GM19467 (cell line): ENCODE data around the gene CYLD.

ENCODE experiments used
- ATAC-seq: cut with Tn5 transposase; IDR thresholded peaks from one replicate; pipeline ENCODE4 v1.9.1; 2021; ENCODE audit warnings: mild to moderate bottlenecking, moderate library complexity; ENCODE audit not compliant: unreplicated experiment

The CYLD gene

GRCh38 chr16:50841081-50841886, 99.4 kb downstream of the CYLD start:
- no peak for ATAC-seq

DNA sequence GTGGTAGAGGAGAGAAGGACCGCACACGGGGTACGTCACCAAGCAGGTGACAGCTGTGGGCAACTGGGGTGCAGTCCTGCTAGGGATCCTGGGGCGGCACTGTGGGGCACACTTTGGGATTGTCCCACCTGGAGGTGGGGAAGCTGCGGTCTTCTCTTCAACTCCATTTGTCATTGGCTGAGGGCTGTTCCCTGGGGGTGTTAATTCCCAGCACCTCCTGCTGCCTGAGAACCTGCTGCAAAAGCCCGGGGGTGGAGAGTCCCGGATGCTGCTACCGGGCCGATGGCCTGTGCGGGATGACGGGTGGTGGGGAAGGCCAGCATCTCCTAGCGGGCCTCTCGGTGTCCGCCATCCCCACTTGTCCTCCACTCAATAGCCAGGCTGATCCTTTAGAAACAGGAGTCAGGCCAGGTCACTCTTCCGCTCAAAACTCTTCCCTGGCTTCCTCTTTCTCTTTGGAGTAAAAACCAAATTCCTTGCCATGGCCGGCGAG, 100.2 kb downstream of the CYLD start:
- no peak for ATAC-seq

DNA sequence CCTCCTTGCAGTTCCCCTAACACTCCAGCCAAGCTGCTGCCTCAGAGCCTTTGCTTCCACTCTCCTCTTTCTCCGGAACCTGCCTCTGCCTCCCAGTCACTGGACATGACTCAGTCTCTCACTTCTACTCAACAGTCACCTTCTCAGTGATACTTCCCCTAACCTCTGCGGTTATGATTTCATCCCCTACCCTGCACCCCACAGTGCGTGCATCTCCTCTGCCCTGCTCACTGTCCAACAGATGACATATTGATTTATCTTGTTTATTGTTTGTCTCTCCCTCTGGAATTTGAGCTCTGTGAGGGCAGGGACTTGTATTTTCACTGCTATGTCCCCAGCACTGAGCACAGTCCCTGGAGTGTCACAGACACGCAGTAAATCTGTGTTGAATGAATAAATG, 100.7 kb downstream of the CYLD start:
- no peak for ATAC-seq

- ATAC-seq, result no peak
Observed at GRCh38 chr16:50844840-50845239, 103.0 kb downstream of the CYLD start.

GRCh38 chr16:50845296-50845695, 103.4 kb downstream of the CYLD start:
- ATAC-seq, result no peak

- no peak for ATAC-seq
Observed at GRCh38 chr16:50846511-50846910, 104.6 kb downstream of the CYLD start.

- no peak for ATAC-seq
Observed at GRCh38 chr16:50847166-50847565, 105.3 kb downstream of the CYLD start.

- ATAC-seq, result no peak
Observed at GRCh38 chr16:50848755-50849514, 107.0 kb downstream of the CYLD start.
